ENCODE measurements around the gene GGA1. TPM values are rescaled to one million over a fixed set of nuclear protein-coding genes. Genes with fewer than 3 reads are reported as not detected.
"Not testable (repeated sequence)": the region's sequence is repeated elsewhere in the genome, so short reads cannot be mapped to it uniquely, and the experiment has no call there.

The GGA1 gene
- total RNA-seq, 3 donors from 2014 or later = 70.4 to 79.0 (median 74.3) TPM

- no peak for DNase-seq
- intact Hi-C loops (cut with DNase I, micrococcal nuclease) = no loop called here
- Histone ChIP-seq H3K36me3 (ENCODE audit: low read depth) (no peaks in the 10 kb centered on the region), H3K4me1 (ENCODE audit: low read depth) (peaks cover 38% of the 10 kb centered on the region), H3K9me3 (no peaks in the 10 kb centered on the region), H3K4me3 (no peak overlapping the region)
- no peak for TF ChIP-seq CTCF (IDR thresholded peaks at IDR 0.05)
- ATAC-seq = no peak
Measured at GRCh38 chr22:37604074-37604473, 4.6 kb upstream of the GGA1 start.

DNA sequence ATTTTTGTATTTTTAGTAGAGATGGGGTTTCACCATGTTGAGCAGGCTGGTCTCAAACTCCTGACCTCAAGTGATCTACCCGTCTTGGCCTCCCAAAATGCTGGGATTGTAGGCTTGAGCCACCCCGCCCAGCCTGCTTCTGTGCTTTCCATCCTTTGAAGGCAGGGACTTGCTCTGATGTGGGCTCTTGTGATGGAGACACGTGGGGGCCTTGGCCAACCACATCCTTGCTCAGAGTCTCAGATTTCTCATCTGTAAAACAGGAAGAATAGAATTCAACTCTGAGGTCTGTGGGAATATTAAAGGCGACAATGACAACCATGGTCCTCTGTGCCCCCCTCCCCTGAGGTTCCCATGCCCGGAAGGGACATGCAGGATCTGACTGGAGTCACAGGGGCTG lies 3.8 kb upstream of the GGA1 start:
- DNase-seq = peak in 1 of 3 donors; percentile 49
- Histone ChIP-seq H3K4me1 (ENCODE audit: low read depth) (peaks cover 40% of the 10 kb centered on the region), H3K4me3 (no peak overlapping the region), H3K36me3 (ENCODE audit: low read depth) (no peaks in the 10 kb centered on the region), H3K9me3 (no peaks in the 10 kb centered on the region)
- no peak for TF ChIP-seq CTCF (IDR thresholded peaks at IDR 0.05)
- intact Hi-C loops (cut with DNase I, micrococcal nuclease) = no loop called here
- ATAC-seq = no peak

GRCh38 chr22:37607010-37607934 lies 1.4 kb upstream of the GGA1 start:
- H3K4me1 ChIP-seq (ENCODE audit: low read depth) = peaks cover 43% of the 10 kb centered on the region
- peak; percentile 98 for TF ChIP-seq CTCF (IDR thresholded peaks at IDR 0.05)
- intact Hi-C loops (cut with DNase I, micrococcal nuclease) = no loop called here
- no peaks in the 10 kb centered on the region for H3K36me3 ChIP-seq (ENCODE audit: low read depth)
- DNase-seq (peak; percentile 95 to 98 (median 95)), ATAC-seq (peak; percentile 69)
- H3K9me3 ChIP-seq = no peaks in the 10 kb centered on the region
- H3K4me3 ChIP-seq = no peak overlapping the region

- Histone ChIP-seq H3K36me3 (ENCODE audit: low read depth) (no peaks in the 10 kb centered on the region), H3K9me3 (no peaks in the 10 kb centered on the region), H3K4me1 (ENCODE audit: low read depth) (peaks cover 42% of the 10 kb centered on the region), H3K4me3 (peak overlapping the region; percentile 48)
- intact Hi-C loops (cut with DNase I, micrococcal nuclease) = no loop called here
- peak in 1 of 3 donors; percentile 49 for DNase-seq
- no peak for TF ChIP-seq CTCF (IDR thresholded peaks at IDR 0.05)
- ATAC-seq = peak; percentile 0
Measured at GRCh38 chr22:37607935-37608476, 628 bp upstream of the GGA1 start.

GRCh38 chr22:37609240-37610152 lies 862 bp downstream of the GGA1 start:
- Histone ChIP-seq H3K4me1 (ENCODE audit: low read depth) (peaks cover 42% of the 10 kb centered on the region), H3K36me3 (ENCODE audit: low read depth) (no peaks in the 10 kb centered on the region), H3K4me3 (peak overlapping the region; percentile 48), H3K9me3 (no peaks in the 10 kb centered on the region)
- intact Hi-C loops (cut with DNase I, micrococcal nuclease) = no loop called here
- no peak for TF ChIP-seq CTCF (IDR thresholded peaks at IDR 0.05)
- DNase-seq (peak in 2 of 3 donors; percentile 49 to 50), ATAC-seq (no peak)

DNA sequence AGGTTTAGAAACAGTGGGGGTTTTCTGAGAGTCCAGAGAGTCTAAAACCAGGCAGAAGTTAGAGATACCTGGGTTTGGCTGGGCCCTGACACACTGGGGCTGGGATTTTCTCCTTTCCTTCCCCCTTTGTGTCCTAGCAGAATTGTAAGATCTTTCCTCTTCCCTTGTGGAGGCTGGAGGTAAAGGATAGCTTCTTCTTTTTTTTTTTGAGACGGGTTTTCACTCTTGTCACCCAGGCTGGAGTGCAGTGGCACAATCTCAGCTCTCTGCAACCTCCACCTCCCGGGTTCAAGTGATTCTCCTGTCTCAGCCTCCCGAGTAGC lies 1.5 kb downstream of the GGA1 start:
- DNase-seq; H3K9me3 ChIP-seq; intact Hi-C loops (cut with DNase I, micrococcal nuclease); ATAC-seq; H3K4me3 ChIP-seq; H3K36me3 ChIP-seq (ENCODE audit: low read depth): not testable (repeated sequence)
- peaks cover 42% of the 10 kb centered on the region for H3K4me1 ChIP-seq (ENCODE audit: low read depth)
